HG03139 (cell line): ENCODE data around the gene ING2.

ENCODE experiments used
- ATAC-seq: cut with Tn5 transposase; IDR thresholded peaks from one replicate; pipeline ENCODE4 v1.9.1; 2021; ENCODE audit not compliant: unreplicated experiment

ING2 gene

GRCh38 chr4:183499389-183499788 lies 5.5 kb upstream of the ING2 start:
- ATAC-seq = no peak

GRCh38 chr4:183499801-183500200 lies 5.1 kb upstream of the ING2 start:
- ATAC-seq = no peak

- ATAC-seq = peak; percentile 0
Observed at GRCh38 chr4:183503497-183504063, 1.3 kb upstream of the ING2 start.

GRCh38 chr4:183504064-183504929 lies 561 bp upstream of the ING2 start:
- ATAC-seq = peak; percentile 66

GRCh38 chr4:183505611-183506388 lies 942 bp downstream of the ING2 start:
- peak; percentile 38 for ATAC-seq

GRCh38 chr4:183506389-183506735 lies 1.5 kb downstream of the ING2 start:
- ATAC-seq = no peak

GRCh38 chr4:183507925-183508696 lies 3.3 kb downstream of the ING2 start:
- ATAC-seq = no peak

GRCh38 chr4:183508697-183509335 lies 4.0 kb downstream of the ING2 start:
- ATAC-seq = no peak

- no peak for ATAC-seq
Observed at GRCh38 chr4:183515411-183515810, 10.6 kb downstream of the ING2 start.

GRCh38 chr4:183517194-183517593 lies 12.3 kb downstream of the ING2 start:
- ATAC-seq = no peak

GRCh38 chr4:183517781-183518180 lies 12.9 kb downstream of the ING2 start:
- ATAC-seq = no peak

- no peak for ATAC-seq
Observed at GRCh38 chr4:183522821-183523220, 18.0 kb downstream of the ING2 start.

GRCh38 chr4:183527326-183527725 lies 22.5 kb downstream of the ING2 start:
- no peak for ATAC-seq

GRCh38 chr4:183532821-183533220 lies 28.0 kb downstream of the ING2 start:
- no peak for ATAC-seq

- no peak for ATAC-seq
Observed at GRCh38 chr4:183533698-183534097, 28.8 kb downstream of the ING2 start.

- ATAC-seq = no peak
Observed at GRCh38 chr4:183540410-183541009, 35.7 kb downstream of the ING2 start.

GRCh38 chr4:183541010-183541751 lies 36.3 kb downstream of the ING2 start:
- no peak for ATAC-seq

- no peak for ATAC-seq
Observed at GRCh38 chr4:183541752-183542040, 36.8 kb downstream of the ING2 start.

- no peak for ATAC-seq
Observed at GRCh38 chr4:183543435-183543834, 38.6 kb downstream of the ING2 start.

GRCh38 chr4:183544109-183544508 lies 39.3 kb downstream of the ING2 start:
- ATAC-seq = no peak
